GM12878 (cell line): ENCODE results near the gene MAPRE3. TPM values are rescaled to one million over a fixed set of nuclear protein-coding genes. Genes with fewer than 3 reads are reported as not detected.

Source experiments
- ASH2L ChIP-seq: fragments of 300-600, 200-600 bp; sonication (generic); IDR thresholded peaks from 2 replicates; pipeline ENCODE4 v1.6.1; 2017; ENCODE audit warnings: low read depth, mild to moderate bottlenecking, borderline replicate concordance
- BCL11A ChIP-seq: IDR thresholded peaks from 2 replicates; pipeline ENCODE4 v1.6.1; 2011; ENCODE audit warnings: low read depth, low read length
- CBFB ChIP-seq: IDR thresholded peaks from 2 replicates; pipeline ENCODE4 v1.6.1; 2016; ENCODE audit warnings: antibody characterized with exemption, low read depth
- CHD2 ChIP-seq: IDR thresholded peaks from 2 replicates; pipeline ENCODE4 v1.6.1; 2011; ENCODE audit warnings: low read depth, low read length, improper control_type of control experiment, borderline replicate concordance
- EED ChIP-seq: sonication (generic); IDR thresholded peaks from 2 replicates; pipeline ENCODE4 v1.6.1; 2016; ENCODE audit warnings: antibody characterized with exemption, low read depth
- GATAD2B ChIP-seq: fragments of 450-650 bp; conservative IDR thresholded peaks from 2 replicates; pipeline ENCODE4 v1.6.1; 2017; ENCODE audit warnings: low read depth, mild to moderate bottlenecking, moderate library complexity
- IKZF1 ChIP-seq: fragments of 450-650 bp; conservative IDR thresholded peaks from 2 replicates; pipeline ENCODE4 v1.6.1; 2017; ENCODE audit warnings: antibody characterized with exemption, mild to moderate bottlenecking
- IKZF2 ChIP-seq, 2 experiments: fragments of 450-650 bp; IDR thresholded peaks; 2 replicates each; pipeline ENCODE4 v1.6.1; 2017; ENCODE audit warnings: mild to moderate bottlenecking in 2 of 2, moderate library complexity in 2 of 2
- JUNB ChIP-seq: IDR thresholded peaks from 2 replicates; pipeline ENCODE4 v1.6.1; 2016; ENCODE audit warnings: antibody characterized with exemption, mild to moderate bottlenecking
- KDM1A ChIP-seq: fragments of 200-600 bp; sonication (generic); IDR thresholded peaks from 2 replicates; pipeline ENCODE4 v1.6.1; 2016; ENCODE audit warnings: borderline replicate concordance
- MEF2A ChIP-seq: IDR thresholded peaks from 2 replicates; pipeline ENCODE4 v1.6.1; 2011; ENCODE audit warnings: low read depth, mild to moderate bottlenecking, low read length, moderate library complexity; ENCODE audit not compliant: insufficient read depth
- MEF2B ChIP-seq: fragments of 450-650 bp; IDR thresholded peaks from 2 replicates; pipeline ENCODE4 v1.6.1; 2018; ENCODE audit warnings: mild to moderate bottlenecking, moderate library complexity; ENCODE audit not compliant: partially characterized antibody, poor library complexity, severe bottlenecking
- MXI1 ChIP-seq: fragments of 150-350 bp; IDR thresholded peaks from 2 replicates; pipeline ENCODE4 v1.6.1; 2011; ENCODE audit warnings: low read depth, mild to moderate bottlenecking, inconsistent platforms, low read length, improper control_type of control experiment
- PAX5 ChIP-seq: IDR thresholded peaks from 2 replicates; pipeline ENCODE4 v1.6.1; 2011; ENCODE audit warnings: low read depth, low read length, borderline replicate concordance
- PAX8 ChIP-seq: fragments of 450-650 bp; IDR thresholded peaks from 2 replicates; pipeline ENCODE4 v1.6.1; 2017; ENCODE audit warnings: mild to moderate bottlenecking, moderate library complexity
- RB1 ChIP-seq: fragments of 450-650 bp; formaldehyde crosslinking; IDR thresholded peaks from 2 replicates; pipeline ENCODE4 v1.6.1; 2017; ENCODE audit warnings: mild to moderate bottlenecking, borderline replicate concordance
- RBBP5 ChIP-seq: fragments of 200-600 bp; sonication (generic); conservative IDR thresholded peaks from 2 replicates; pipeline ENCODE4 v1.6.1; 2016
- RCOR1 ChIP-seq: conservative IDR thresholded peaks from 2 replicates; pipeline ENCODE4 v1.6.1; 2012; ENCODE audit warnings: low read depth, low read length, improper control_type of control experiment
- SP1 ChIP-seq: IDR thresholded peaks from one replicate; pipeline ENCODE4 v1.6.1; 2011; ENCODE audit warnings: low read depth, low read length
- SUZ12 ChIP-seq: fragments of 200-600 bp; sonication (generic); IDR thresholded peaks from one replicate; pipeline ENCODE4 v1.6.1; 2018; ENCODE audit warnings: antibody characterized with exemption, mild to moderate bottlenecking; ENCODE audit not compliant: unreplicated experiment
- TAF1 ChIP-seq: IDR thresholded peaks from 2 replicates; pipeline ENCODE4 v1.6.1; 2011; ENCODE audit warnings: mild to moderate bottlenecking, low read depth, low read length, borderline replicate concordance
- WRNIP1 ChIP-seq: IDR thresholded peaks from 2 replicates; pipeline ENCODE4 v1.6.1; 2011; ENCODE audit warnings: low read depth, low read length, improper control_type of control experiment, borderline replicate concordance
- YY1 ChIP-seq: IDR thresholded peaks from 2 replicates; pipeline ENCODE4 v1.6.1; 2011; ENCODE audit warnings: low read depth, mild to moderate bottlenecking, low read length
- ZNF24 ChIP-seq: fragments of 450-650 bp; IDR thresholded peaks from 2 replicates; pipeline ENCODE4 v1.6.1; 2017; ENCODE audit warnings: antibody characterized with exemption, mild to moderate bottlenecking
- ZZZ3 ChIP-seq: IDR thresholded peaks from 2 replicates; pipeline ENCODE4 v1.6.1; 2011; ENCODE audit warnings: low read depth; ENCODE audit not compliant: control insufficient read depth, insufficient read length
- polyA plus RNA-seq, 11 experiments: library from polyadenylated mRNA; depleted of rRNA in 4 of 11; unstranded in 6 of 11; stranded (reverse) in 5 of 11; fragments of >200 nt; fragmentation: Nextera tagmentation in 4 of 11; fragmentation: Illumina TruSeq in 1 of 11; extraction: Ambion mirVana in 4 of 11; extraction: Trizol in 1 of 11; gene quantifications; 1 replicate in 1 of 11; 2 replicates in 10 of 11; pipeline versions ENCODE4 v1.2.1 to v1.2.3, GENCODE V29; 2011 to 2016; ENCODE audit warnings: inconsistent platforms in 2 of 11, missing spikeins in 2 of 11, low read depth in 1 of 11
- total RNA-seq, 4 experiments: library from RNA; depleted of rRNA in 3 of 4; stranded (reverse); fragments of >200 nt in 3 of 4; fragmentation: Illumina TruSeq in 1 of 4; extraction: Trizol in 1 of 4; gene quantifications; 2 replicates each; pipeline versions ENCODE4 v1.2.1 to v1.2.3, GENCODE V29; 2013 to 2021
- TF ChIP-seq, protein P1 (sequence below): fragments of 450-650 bp; IDR thresholded peaks from 2 replicates; pipeline ENCODE4 v1.6.1; 2016; ENCODE audit warnings: mild to moderate bottlenecking, moderate library complexity, borderline replicate concordance
- TF ChIP-seq, protein P2 (sequence below): IDR thresholded peaks from 2 replicates; pipeline ENCODE4 v1.6.1; 2011; ENCODE audit warnings: low read depth, mild to moderate bottlenecking, low read length, moderate library complexity, borderline replicate concordance; ENCODE audit errors: extremely low read depth

Gene MAPRE3
- total and polyA plus RNA-seq, 10 of the 15 experiments (the other 5 are each of a cell fraction or from before 2014, with no cell fraction given): 0.03 to 1.3 (median 0.73) TPM; not detected in 1

DNA sequence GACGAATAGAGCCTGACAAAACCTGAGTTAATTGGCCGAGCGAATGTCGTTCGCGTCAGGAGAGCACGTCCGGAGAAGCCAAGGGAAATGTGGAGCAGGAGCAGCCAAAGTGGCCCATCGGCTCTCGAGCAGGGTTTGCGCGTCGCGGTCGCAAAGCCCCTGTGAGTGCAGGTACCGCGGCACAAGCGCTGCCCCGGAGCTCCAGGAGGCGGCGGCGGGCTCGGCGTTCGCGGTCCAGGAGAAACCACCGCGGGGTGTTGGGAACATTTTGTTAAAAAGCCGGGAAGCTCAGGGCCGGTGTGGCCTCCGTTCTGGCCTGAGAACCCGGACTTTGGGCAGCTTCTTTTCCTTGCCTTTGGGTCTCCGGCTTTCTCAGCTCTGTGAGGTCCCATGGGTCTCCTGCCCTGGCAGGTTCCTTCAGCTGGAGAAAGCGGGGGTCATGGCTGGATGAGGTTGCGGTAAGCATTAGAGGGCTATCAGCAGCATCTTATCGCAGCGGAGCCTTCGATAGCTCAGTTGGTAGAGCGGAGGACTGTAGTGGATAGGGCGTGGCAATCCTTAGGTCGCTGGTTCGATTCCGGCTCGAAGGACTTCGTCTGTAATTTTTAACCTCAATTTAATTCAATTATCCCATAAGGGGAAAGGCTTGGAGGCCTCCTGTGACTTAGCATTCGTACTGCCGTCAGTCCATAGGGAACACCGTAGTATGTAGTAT is 80.0 kb downstream of the MAPRE3 start (continued):
- TF ChIP-seq RBBP5 (peak; percentile 88; the same call in 1 of the 2 replicates), EED (no peak; the same call in 1 of the 2 replicates), ASH2L (peak; percentile 90; the same call in 1 of the 2 replicates), KDM1A (no peak), JUNB (0 out of 2 replicates have a peak, but pooled peaks have one; percentile 9), MEF2A (peak; percentile 75; the same call in 1 of the 2 replicates), WRNIP1 (no peak; the same call in 1 of the 2 replicates), IKZF2 (IDR thresholded peaks at IDR 0.05) (peak; percentile 77 to 79; a peak in 3 of 4 replicates), YY1 (peak; percentile 84), IKZF1 (peak; percentile 87), MXI1 (peak; percentile 31), MEF2B (peak; percentile 76), BCL11A (no peak), SUZ12 (no peak), ZZZ3 (no peak), GATAD2B (peak; percentile 45; the same call in 1 of the 2 replicates), RCOR1 (0 out of 2 replicates have a peak, but pooled peaks have one; percentile 26), PAX5 (peak; percentile 100), PAX8 (0 out of 2 replicates have a peak, but pooled peaks have one; percentile 37), TAF1 (0 out of 2 replicates have a peak, but pooled peaks have one; percentile 14), ZNF24 (peak; percentile 100), CBFB (peak; percentile 66), SP1 (peak; percentile 32), RB1 (peak; percentile 35; the same call in 1 of the 2 replicates), CHD2 (peak; percentile 3; the same call in 1 of the 2 replicates)
- TF ChIP-seq, protein P1, sequence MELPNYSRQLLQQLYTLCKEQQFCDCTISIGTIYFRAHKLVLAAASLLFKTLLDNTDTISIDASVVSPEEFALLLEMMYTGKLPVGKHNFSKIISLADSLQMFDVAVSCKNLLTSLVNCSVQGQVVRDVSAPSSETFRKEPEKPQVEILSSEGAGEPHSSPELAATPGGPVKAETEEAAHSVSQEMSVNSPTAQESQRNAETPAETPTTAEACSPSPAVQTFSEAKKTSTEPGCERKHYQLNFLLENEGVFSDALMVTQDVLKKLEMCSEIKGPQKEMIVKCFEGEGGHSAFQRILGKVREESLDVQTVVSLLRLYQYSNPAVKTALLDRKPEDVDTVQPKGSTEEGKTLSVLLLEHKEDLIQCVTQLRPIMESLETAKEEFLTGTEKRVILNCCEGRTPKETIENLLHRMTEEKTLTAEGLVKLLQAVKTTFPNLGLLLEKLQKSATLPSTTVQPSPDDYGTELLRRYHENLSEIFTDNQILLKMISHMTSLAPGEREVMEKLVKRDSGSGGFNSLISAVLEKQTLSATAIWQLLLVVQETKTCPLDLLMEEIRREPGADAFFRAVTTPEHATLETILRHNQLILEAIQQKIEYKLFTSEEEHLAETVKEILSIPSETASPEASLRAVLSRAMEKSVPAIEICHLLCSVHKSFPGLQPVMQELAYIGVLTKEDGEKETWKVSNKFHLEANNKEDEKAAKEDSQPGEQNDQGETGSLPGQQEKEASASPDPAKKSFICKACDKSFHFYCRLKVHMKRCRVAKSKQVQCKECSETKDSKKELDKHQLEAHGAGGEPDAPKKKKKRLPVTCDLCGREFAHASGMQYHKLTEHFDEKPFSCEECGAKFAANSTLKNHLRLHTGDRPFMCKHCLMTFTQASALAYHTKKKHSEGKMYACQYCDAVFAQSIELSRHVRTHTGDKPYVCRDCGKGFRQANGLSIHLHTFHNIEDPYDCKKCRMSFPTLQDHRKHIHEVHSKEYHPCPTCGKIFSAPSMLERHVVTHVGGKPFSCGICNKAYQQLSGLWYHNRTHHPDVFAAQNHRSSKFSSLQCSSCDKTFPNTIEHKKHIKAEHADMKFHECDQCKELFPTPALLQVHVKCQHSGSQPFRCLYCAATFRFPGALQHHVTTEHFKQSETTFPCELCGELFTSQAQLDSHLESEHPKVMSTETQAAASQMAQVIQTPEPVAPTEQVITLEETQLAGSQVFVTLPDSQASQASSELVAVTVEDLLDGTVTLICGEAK: peak; percentile 83
- TF ChIP-seq, protein P2, sequence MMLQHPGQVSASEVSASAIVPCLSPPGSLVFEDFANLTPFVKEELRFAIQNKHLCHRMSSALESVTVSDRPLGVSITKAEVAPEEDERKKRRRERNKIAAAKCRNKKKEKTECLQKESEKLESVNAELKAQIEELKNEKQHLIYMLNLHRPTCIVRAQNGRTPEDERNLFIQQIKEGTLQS: no peak
